Loucy (cell line): ENCODE data around the gene LNP1.

Experiments
- H2AFZ ChIP-seq: fragments of 200-600 bp; sonication (generic); 2 replicates; pipeline ENCODE4 v1.6.0; 2016; ENCODE audit warnings: antibody characterized with exemption, mild to moderate bottlenecking, low read length, moderate library complexity
- H3F3A ChIP-seq: fragments of 200-600 bp; 2 replicates; pipeline ENCODE4 v1.6.0; 2016; ENCODE audit warnings: antibody characterized with exemption, low read depth, mild to moderate bottlenecking
- H3K27me3 ChIP-seq: fragments of 200-600 bp; sonication (generic); 2 replicates; pipeline ENCODE4 v1.6.1; 2014; ENCODE audit warnings: low read length, mild to moderate bottlenecking; ENCODE audit not compliant: insufficient read depth, poor library complexity, severe bottlenecking
- H3K36me3 ChIP-seq: fragments of 200-600 bp; sonication (generic); 2 replicates; pipeline ENCODE4 v1.6.1; 2016; ENCODE audit warnings: low read length; ENCODE audit not compliant: insufficient read depth
- H3K4me1 ChIP-seq: fragments of 200-600 bp; sonication (generic); 2 replicates; pipeline ENCODE4 v1.5.1; 2014; ENCODE audit warnings: low read length, mild to moderate bottlenecking; ENCODE audit not compliant: insufficient read depth, poor library complexity, severe bottlenecking
- H3K4me2 ChIP-seq: fragments of 200-600 bp; sonication (generic); 2 replicates; pipeline ENCODE4 v1.6.0; 2014; ENCODE audit warnings: antibody characterized with exemption, low read length, low read depth, mild to moderate bottlenecking; ENCODE audit not compliant: poor library complexity, severe bottlenecking
- H3K4me3 ChIP-seq: fragments of 200-600 bp; sonication (generic); 2 replicates; pipeline ENCODE4 v1.5.1; 2014; ENCODE audit warnings: low read length, mild to moderate bottlenecking, mixed read lengths; ENCODE audit not compliant: poor library complexity, severe bottlenecking
- H3K79me2 ChIP-seq: fragments of 200-600 bp; sonication (generic); 2 replicates; pipeline ENCODE4 v1.6.1; 2014; ENCODE audit warnings: low read length; ENCODE audit not compliant: insufficient read depth
- H3K9ac ChIP-seq: fragments of 200-600 bp; sonication (generic); 2 replicates; pipeline ENCODE4 v1.6.0; 2014; ENCODE audit warnings: mild to moderate bottlenecking, low read depth, low read length, moderate library complexity; ENCODE audit not compliant: poor library complexity, severe bottlenecking
- H3K9me2 ChIP-seq: fragments of 200-600 bp; sonication (generic); replicated peaks from 2 replicates; pipeline ENCODE4 v1.6.1; 2016; ENCODE audit warnings: low read depth, low read length, mixed read lengths
- H3K9me3 ChIP-seq: fragments of 200-600 bp; sonication (generic); 2 replicates; pipeline ENCODE4 v1.6.1; 2014; ENCODE audit warnings: mild to moderate bottlenecking, antibody characterized with exemption, low read length, low read depth; ENCODE audit not compliant: insufficient read depth
- H4K20me1 ChIP-seq: fragments of 200-600 bp; sonication (generic); 2 replicates; pipeline ENCODE4 v1.6.0; 2014; ENCODE audit warnings: antibody characterized with exemption, low read length, mild to moderate bottlenecking; ENCODE audit not compliant: insufficient read depth, poor library complexity, severe bottlenecking
- EZH2phosphoT487 ChIP-seq: fragments of 200-600 bp; IDR thresholded peaks from 2 replicates; pipeline ENCODE4 v1.6.1; 2018; ENCODE audit warnings: antibody characterized with exemption, mild to moderate bottlenecking, moderate library complexity, borderline replicate concordance
- TF ChIP-seq, protein P1 (sequence below): fragments of 200-600 bp; sonication (generic); conservative IDR thresholded peaks from 2 replicates; pipeline ENCODE4 v1.5.1; 2014; ENCODE audit warnings: mild to moderate bottlenecking, antibody characterized with exemption, low read length

Gene LNP1

DNA sequence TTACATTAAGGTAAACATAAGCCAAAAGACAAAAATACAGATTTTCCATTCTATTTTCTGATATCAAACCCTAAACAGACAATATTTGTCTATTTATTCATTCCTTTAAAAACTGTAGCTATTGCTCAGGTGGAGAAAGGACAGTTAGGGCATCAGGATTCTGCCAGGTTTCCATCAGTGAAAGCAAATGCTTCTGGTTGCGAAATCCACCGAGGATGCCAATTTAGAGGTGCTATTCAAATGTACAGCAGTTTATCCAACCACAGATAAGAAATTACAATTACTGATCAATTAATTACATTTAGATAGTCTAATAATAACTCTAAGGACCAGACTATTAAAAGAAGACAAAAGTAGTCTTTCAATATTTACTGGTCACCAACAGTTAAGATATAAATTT lies 4.4 kb upstream of the LNP1 start:
- Histone ChIP-seq H3K9me3 (no peaks in the 10 kb centered on the region), H2AFZ (no peak overlapping the region), H3K4me1 (peaks cover 45% of the 10 kb centered on the region), H4K20me1 (peaks cover 77% of the 10 kb centered on the region), H3K36me3 (no peaks in the 10 kb centered on the region), H3K4me2 (peak overlapping the region; percentile 98), H3K4me3 (peak overlapping the region; percentile 57), H3K79me2 (peaks cover 94% of the 10 kb centered on the region), H3F3A (no peaks in the 10 kb centered on the region), H3K27me3 (no peaks in the 10 kb centered on the region), H3K9ac (peak overlapping the region; percentile 21), H3K9me2 (no peaks in the 10 kb centered on the region)
- TF ChIP-seq, protein P1, sequence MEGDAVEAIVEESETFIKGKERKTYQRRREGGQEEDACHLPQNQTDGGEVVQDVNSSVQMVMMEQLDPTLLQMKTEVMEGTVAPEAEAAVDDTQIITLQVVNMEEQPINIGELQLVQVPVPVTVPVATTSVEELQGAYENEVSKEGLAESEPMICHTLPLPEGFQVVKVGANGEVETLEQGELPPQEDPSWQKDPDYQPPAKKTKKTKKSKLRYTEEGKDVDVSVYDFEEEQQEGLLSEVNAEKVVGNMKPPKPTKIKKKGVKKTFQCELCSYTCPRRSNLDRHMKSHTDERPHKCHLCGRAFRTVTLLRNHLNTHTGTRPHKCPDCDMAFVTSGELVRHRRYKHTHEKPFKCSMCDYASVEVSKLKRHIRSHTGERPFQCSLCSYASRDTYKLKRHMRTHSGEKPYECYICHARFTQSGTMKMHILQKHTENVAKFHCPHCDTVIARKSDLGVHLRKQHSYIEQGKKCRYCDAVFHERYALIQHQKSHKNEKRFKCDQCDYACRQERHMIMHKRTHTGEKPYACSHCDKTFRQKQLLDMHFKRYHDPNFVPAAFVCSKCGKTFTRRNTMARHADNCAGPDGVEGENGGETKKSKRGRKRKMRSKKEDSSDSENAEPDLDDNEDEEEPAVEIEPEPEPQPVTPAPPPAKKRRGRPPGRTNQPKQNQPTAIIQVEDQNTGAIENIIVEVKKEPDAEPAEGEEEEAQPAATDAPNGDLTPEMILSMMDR: no peak
- no peak for TF ChIP-seq EZH2phosphoT487

DNA sequence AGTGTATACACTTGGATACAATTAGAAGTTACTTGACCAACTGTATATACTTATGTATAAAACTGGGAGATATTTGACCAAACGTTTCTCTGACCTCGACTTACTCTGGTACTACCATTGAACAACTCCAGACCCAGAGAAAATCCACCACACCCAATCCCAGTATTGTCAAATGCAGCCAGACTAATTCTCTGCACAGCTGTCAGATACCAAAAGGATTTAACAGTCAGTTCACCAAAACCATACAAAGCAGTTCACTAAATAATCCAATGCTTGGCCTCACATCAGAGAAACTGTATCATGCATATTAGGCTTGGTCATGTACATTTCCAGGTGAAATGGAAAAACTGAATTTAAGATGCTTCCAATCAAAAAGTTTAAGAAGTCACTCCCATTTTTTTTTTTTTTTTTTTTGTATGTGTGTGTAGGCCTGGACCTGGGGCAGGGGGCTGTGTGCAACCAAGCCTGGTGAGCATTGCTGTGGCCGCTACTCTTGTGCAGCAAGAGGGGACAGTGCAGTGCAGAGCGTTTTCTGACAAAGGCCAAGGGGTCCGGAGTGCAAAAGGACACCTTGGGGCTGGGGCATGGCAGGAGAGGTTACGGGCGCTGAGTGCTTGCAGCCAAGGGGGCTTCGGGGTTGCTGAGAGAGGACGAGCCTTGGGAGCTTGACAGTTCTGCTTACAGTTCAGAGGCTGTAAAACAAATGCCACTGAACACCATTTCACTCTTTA lies 1.8 kb upstream of the LNP1 start:
- Histone ChIP-seq H3K4me2 (peak overlapping the region; percentile 98), H3K9ac (peak overlapping the region; percentile 95), H2AFZ (no peak overlapping the region), H4K20me1 (peaks cover 59% of the 10 kb centered on the region), H3K36me3 (no peaks in the 10 kb centered on the region), H3K9me2 (no peaks in the 10 kb centered on the region), H3K4me1 (peaks cover 60% of the 10 kb centered on the region), H3F3A (no peaks in the 10 kb centered on the region), H3K79me2 (peaks cover 94% of the 10 kb centered on the region), H3K9me3 (no peaks in the 10 kb centered on the region), H3K4me3 (peak overlapping the region; percentile 89), H3K27me3 (no peaks in the 10 kb centered on the region)
- TF ChIP-seq, protein P1: no peak
- TF ChIP-seq EZH2phosphoT487: no peak

DNA sequence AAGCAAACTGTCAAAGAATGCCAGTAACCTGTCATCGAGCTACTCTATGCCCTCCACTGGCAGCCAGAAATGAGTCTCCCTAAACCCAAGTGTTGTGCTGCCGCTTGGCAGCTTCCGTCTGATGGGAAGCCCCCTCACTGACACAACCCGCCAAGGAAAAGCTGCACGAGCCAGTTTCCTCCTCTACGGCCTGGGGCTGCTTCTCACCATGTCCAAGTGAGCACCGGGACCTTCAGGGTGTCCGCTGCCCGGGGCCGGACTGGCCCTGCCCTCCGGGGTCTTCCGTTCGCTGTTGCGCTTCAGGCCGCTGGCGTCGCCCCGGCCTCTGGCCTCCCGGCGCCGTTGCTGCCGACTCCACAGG lies 940 bp upstream of the LNP1 start:
- 0 out of 2 replicates have a peak, but pooled peaks cover under 1% of the 10 kb centered on the region for H3K9me3 ChIP-seq
- peak overlapping the region; percentile 84; the same call in 1 of the 2 replicates for H2AFZ ChIP-seq
- H3K36me3 ChIP-seq: no peaks in the 10 kb centered on the region
- H3K4me3 ChIP-seq: peak overlapping the region; percentile 89
- no peaks in the 10 kb centered on the region for H3K9me2 ChIP-seq
- TF ChIP-seq, protein P1: no peak
- TF ChIP-seq EZH2phosphoT487: no peak
- peaks cover 93% of the 10 kb centered on the region for H3K79me2 ChIP-seq
- peaks cover 52% of the 10 kb centered on the region for H4K20me1 ChIP-seq
- H3K9ac ChIP-seq: peak overlapping the region; percentile 95
- H3K27me3 ChIP-seq: no peaks in the 10 kb centered on the region
- H3K4me1 ChIP-seq: peaks cover 59% of the 10 kb centered on the region
- no peaks in the 10 kb centered on the region for H3F3A ChIP-seq
- peak overlapping the region; percentile 98 for H3K4me2 ChIP-seq
